ENCODE measurements around the gene CYFIP1.
"Not testable (repeated sequence)": the region's sequence is repeated elsewhere in the genome, so short reads cannot be mapped to it uniquely, and the experiment has no call there.

The CYFIP1 gene
- total RNA-seq, result 392 to 978 (median 633) reads per million in 17 experiments

DNA sequence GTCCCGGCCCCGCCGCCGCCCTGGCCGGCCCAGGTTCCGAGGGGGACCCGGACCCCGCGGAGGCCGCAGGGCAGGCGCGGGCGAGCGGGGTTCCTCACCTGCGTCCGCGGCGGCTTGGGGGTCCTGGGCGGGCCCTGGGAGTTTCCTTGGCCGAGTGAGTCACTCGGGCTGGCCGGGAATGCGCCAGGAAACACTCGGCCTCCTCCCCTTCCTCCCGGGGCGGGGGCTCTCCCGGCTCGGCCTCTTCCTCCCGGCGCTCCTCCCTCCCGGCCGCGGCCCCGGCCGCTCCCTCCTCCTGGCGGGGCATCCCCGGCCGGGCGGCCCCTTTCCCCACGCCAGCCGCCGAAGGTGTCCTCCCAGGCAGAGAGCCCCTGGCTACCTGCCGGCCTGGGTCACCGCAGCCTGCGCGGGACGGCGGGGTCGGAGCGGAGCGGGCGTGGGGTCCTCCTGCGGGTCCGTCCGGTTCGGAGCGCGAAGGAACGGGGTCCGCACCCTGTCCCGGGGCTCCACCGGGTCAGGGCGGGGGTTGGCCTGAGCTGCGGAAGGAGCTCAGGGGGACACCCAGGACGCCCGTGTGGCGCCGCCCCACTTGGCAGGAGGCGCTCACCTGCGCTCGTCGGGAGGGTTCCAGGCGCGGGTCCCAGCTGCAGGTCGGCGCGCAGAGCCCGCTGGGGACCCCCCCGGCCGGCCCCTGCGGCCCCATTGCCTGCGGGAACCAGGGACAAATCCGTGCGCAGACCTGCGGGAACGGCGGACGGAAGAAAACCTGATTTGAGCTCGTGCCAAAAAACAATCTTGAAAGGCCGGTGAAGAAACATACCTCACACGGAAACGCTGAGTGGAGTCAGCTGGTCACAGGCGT lies at the start of gene CYFIP1:
Gene CYFIP1 (minus strand): TSS at position 180 of the 862 bp plus-strand sequence. CDS start 33,083 bp downstream, outside the sequence.
- DNase-seq, result peak; percentile 75 to 94 (median 88)

GRCh38 chr15:23026218-23026617 lies 46.0 kb upstream of the CYFIP1 start:
- DNase-seq, result no peak

- DNase-seq, result no peak
These were observed 42.0 kb upstream of the CYFIP1 start for GRCh38 chr15:23022156-23022555.

- no peak for DNase-seq
These were observed 34.3 kb upstream of the CYFIP1 start for GRCh38 chr15:23014394-23015000.

GRCh38 chr15:23013681-23014080 lies 33.5 kb upstream of the CYFIP1 start:
- DNase-seq, result no peak

DNA sequence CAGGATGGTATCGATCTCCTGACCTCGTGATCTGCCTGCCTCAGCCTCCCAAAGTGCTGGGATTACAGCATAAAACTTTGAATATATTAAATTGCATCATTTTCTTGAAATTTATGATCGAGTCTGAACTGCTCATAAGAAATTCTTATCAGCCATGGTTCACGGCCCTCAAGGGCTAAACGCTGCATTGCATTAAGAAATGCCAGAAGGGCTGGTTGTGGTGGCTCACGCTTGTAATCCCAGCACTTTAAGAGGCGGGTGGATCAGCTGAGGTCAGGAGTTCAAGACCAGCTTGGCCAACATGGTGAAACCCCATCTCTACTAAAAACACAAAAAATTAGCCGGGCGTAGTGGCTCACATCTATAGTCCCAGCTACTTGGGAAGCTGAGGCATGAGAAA lies 32.4 kb upstream of the CYFIP1 start:
- DNase-seq, result not testable (repeated sequence)

DNA sequence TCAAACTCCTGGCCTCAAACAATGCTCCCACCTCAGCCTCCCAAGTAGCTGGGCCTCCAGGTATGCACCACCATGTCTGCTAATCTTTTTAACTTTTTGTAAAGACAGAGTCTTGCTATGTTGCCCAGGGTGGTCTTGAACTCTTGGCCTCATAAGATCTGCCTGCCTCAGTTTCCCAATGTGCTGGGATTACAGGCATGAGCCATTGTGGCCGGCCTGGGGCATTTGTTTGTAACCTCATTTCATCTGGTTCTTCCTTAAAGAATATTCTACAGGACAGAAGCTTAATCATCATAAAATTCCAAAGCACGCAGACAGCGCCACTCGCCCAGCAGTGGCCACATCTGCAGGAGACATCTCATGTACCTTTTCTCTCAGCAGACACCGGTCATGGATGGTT lies 23.6 kb upstream of the CYFIP1 start:
- no peak for DNase-seq

DNA sequence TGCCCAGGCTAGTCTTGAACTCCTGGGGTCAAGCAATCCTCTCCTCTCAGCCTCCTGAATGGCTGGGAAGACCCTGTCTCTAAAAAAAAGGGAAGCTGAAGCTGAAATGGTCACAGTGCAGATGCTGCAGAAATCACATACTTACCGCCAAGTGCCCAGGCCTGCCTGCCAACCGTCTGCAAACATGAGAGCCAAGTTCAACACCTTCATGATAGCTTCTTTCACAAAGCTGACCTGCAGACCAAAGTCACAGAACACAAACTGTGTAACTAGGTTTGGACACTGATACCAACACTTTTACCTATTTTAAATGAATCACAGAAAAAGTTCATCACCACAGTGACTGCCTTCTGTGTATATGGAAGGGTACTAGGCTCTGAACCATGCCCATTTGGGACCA lies 22.8 kb upstream of the CYFIP1 start:
- no peak for DNase-seq

DNA sequence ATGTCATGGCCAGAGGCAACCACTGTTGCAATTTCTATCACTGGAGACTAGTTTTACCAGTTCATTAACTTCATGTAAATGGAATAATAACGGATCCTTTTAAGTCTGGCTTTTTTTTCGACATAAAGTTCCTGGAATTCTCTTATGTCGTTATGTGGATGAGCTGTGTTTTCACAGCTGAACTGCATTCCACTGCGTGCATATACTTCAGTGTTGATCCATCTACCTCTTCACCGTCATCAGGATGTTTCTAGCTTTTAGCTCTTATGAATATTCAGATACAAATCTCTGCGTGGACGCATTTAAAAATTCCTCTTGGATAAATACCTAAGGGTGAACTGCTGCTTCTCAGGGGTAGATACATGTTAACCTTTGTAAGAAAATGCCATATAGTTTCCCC lies 15.6 kb upstream of the CYFIP1 start:
- DNase-seq, result no peak

DNA sequence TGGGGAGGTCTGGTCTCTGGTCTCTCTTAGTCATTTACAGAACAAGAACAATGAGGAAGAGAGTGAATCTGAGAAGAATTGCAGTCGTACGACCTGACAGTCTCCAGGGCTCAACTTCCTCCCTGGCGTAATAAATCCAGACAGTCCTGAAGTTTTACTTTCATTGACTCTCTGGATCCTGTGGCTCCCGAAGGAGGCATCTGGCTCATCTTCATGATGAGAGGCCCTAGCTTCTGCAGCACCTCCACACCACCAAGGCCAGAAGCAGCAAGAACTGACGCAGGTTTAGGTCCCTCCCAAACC lies 11.8 kb upstream of the CYFIP1 start:
- peak; percentile 38 to 67 (median 57) for DNase-seq

- no peak for DNase-seq
These were observed 9.7 kb upstream of the CYFIP1 start for GRCh38 chr15:22989576-22990477.

DNA sequence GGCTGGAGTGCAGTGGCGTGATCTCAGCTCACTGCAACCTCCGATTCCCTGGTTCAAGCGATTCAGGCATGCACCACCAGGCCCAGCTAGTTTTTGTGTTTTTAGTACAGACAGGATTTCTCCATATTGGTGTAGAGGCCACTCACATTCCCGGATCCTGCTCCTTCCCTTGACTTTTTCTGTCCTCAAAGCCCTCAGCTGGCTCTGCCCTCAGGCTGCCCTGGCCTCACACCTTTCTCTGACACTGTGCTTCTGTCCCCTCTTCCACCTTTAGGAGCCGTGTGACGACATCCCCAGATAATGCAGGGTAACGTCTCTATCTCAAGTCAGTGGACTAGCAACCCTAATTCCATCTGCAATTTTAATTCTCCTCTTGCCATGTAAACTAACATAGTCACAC lies 8.6 kb upstream of the CYFIP1 start:
- DNase-seq, result no peak

DNA sequence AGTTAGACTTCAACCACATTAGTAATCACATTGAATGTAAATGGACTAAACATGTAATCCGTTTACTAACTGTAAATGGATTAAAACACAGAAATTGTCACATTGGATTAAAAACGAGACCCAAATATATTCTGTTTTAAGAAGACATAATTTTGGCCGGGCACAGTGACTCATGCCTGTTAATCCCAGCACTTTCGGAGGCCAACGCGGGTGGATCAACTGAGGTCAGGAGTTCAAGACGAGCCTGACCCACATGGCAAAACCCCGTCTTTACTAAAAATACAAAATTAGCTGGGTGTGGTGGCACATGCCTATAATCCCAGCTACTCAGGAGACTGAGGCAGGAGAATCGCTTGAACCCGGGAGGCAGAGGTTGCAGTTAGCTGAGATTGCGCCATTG lies 1.8 kb upstream of the CYFIP1 start:
- DNase-seq, result not testable (repeated sequence)

GRCh38 chr15:22981051-22981840 lies 1.1 kb upstream of the CYFIP1 start:
- DNase-seq, result no peak

GRCh38 chr15:22979238-22980188 lies 655 bp downstream of the CYFIP1 start:
- peak; percentile 31 to 73 (median 62) for DNase-seq

GRCh38 chr15:22978691-22979237 lies 1.4 kb downstream of the CYFIP1 start:
- peak in 2 of 4 experiments; percentile 40 to 47 for DNase-seq

GRCh38 chr15:22974745-22975144 lies 5.4 kb downstream of the CYFIP1 start:
- DNase-seq, result peak; percentile 83 to 95 (median 91)

DNA sequence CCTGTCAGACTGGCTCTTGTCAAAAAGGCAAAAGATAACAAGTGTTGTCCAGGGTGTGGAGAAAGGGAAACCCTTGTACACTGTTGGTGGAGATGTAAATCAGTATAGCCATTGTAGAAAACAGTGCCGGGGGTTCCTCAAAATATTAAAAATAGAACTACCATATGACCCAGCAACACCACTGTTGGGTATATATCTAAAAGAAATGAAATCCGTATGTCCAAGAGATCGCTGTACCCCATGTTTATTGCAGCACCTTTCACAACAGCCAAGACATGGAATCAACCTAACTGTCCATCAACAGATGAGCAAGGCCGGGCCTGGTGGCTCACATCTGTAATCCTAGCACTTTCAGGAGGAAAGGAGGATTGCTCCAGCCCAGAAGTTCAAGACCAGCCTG lies 6.2 kb downstream of the CYFIP1 start:
- peak; percentile 11 to 61 (median 51) for DNase-seq

- peak; percentile 68 to 89 (median 81) for DNase-seq
These were observed 6.9 kb downstream of the CYFIP1 start for GRCh38 chr15:22973286-22973685.

DNA sequence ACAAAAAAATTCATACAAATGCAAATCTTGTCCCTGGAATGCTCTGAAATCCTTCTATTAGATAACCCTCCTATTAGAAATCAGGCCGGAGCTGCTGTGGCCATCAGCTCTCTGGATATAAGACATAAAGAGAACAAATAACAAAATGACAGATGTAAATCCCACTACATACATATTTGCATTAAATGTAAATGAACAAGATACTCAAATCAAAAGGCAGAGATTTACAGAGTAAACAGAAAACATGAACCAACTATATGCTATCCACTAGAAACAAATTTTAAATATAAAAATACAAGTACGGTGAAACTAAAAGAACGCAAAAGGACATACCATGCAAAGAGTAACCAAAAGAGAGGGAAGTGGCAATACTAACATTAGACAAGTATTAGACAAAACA lies 10.7 kb downstream of the CYFIP1 start:
- no peak for DNase-seq

DNA sequence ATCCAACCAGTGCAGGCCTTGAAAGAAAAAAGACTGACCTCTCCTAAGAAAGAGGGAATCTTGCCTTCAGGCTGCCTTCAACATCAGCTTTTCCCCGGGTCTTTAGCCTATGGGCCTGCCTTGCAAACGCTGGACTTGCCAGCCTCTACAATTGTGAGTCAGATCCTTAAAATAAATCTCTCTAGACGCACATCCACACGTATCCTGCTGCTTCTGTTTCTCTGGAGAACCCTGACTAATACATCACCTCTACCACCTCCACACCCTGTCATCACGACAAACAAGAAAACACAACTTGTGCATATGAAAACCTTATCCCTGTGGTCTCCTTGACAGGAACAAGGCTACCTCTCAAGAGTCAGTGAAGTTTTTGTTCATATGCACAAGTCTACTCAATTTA lies 11.8 kb downstream of the CYFIP1 start:
- DNase-seq, result peak; percentile 58 to 87 (median 72)
